GM12878 (cell line): ENCODE data around the gene NCKAP5. TPM values are rescaled to one million over a fixed set of nuclear protein-coding genes. Genes with fewer than 3 reads are reported as not detected.

ENCODE experiments used
- ATAC-seq: fragments of 200-7000 bp; cut with Tn5 transposase; 3 replicates; pipeline ENCODE4 v1.9.1; 2020; ENCODE audit warnings: mild to moderate bottlenecking, moderate library complexity
- BruUV-seq: library from RNA; stranded (reverse); fragments of 400-500 nt; replicated peaks from 2 replicates; lab custom pipeline; 2021; lab: Mats Ljungman, UMichigan
- CTCF ChIA-PET: fragments of 300-600 bp; sonication (Branson Sonifier 250); formaldehyde crosslinking; extraction: SDS; loops from one replicate; lab custom pipeline; 2021; ENCODE audit warnings: inconsistent platforms; lab: Yijun Ruan, JAX
- POLR2A ChIA-PET: fragments of 350-600 bp; formaldehyde crosslinking; extraction: SDS; loops from one replicate; lab custom pipeline; 2021; ENCODE audit warnings: inconsistent platforms; lab: Charles Lee
- RAD21 ChIA-PET: fragments of 300-600 bp; sonication (Branson Sonifier 250); formaldehyde crosslinking; loops from one replicate; lab custom pipeline; 2023; ENCODE audit warnings: antibody characterized with exemption; ENCODE audit not compliant: unreplicated experiment; lab: Charles Lee
- SMC1A ChIA-PET: fragments of 300-600 bp; sonication (Branson Sonifier 250); formaldehyde crosslinking; loops from one replicate; lab custom pipeline; 2023; ENCODE audit not compliant: unreplicated experiment, uncharacterized antibody; lab: Charles Lee
- DNase-seq: peaks from one replicate; pipeline ENCODE4 v3.0.0-alpha.2; 2011; ENCODE audit warnings: low read depth, low spot score
- FAIRE-seq: peaks from 3 replicates; lab custom pipeline; 2011; peaks lifted over from hg19 to GRCh38; lab: Jason Lieb, UNC
- H2AFZ ChIP-seq: 2 replicates; pipeline ENCODE4 v1.6.0; 2011; ENCODE audit warnings: low read depth, low read length, control low read depth; ENCODE audit not compliant: control insufficient read depth
- H3K27ac ChIP-seq: 2 replicates; pipeline ENCODE4 v1.5.1; 2011; ENCODE audit warnings: control low read depth; ENCODE audit not compliant: control insufficient read depth, insufficient read depth
- H3K27me3 ChIP-seq, 2 experiments: replicated peaks in 1 of 2; 2 replicates each; pipeline versions ENCODE4 v1.6.0 to v1.6.1; 2011; ENCODE audit warnings: low read length in 1 of 2; ENCODE audit not compliant: control insufficient read depth in 2 of 2, insufficient read depth in 2 of 2
- H3K36me3 ChIP-seq, 2 experiments: 2 replicates each; pipeline ENCODE4 v1.5.1; 2011; ENCODE audit warnings: low read length in 1 of 2; ENCODE audit not compliant: control insufficient read depth in 2 of 2, insufficient read depth in 2 of 2
- H3K4me1 ChIP-seq: 2 replicates; pipeline ENCODE4 v1.6.1; 2011; ENCODE audit warnings: mild to moderate bottlenecking, low read length, moderate library complexity, mixed read lengths; ENCODE audit not compliant: control insufficient read depth, insufficient read depth
- H3K4me2 ChIP-seq: 2 replicates; pipeline ENCODE4 v1.6.0; 2011; ENCODE audit warnings: control low read depth; ENCODE audit not compliant: control insufficient read depth, insufficient read depth
- H3K4me3 ChIP-seq: fragments of 200-600 bp; sonication (generic); 2 replicates; pipeline ENCODE4 v1.5.1; 2016
- H3K79me2 ChIP-seq: 2 replicates; pipeline ENCODE4 v1.6.0; 2011; ENCODE audit warnings: low read length; ENCODE audit not compliant: control insufficient read depth, insufficient read depth
- H3K9ac ChIP-seq: 2 replicates; pipeline ENCODE4 v1.8.0; 2011; ENCODE audit warnings: low read length, control low read depth, mixed read lengths; ENCODE audit not compliant: control insufficient read depth, insufficient read depth
- H3K9me3 ChIP-seq: replicated peaks from 3 replicates; pipeline ENCODE4 v1.5.1; 2011; ENCODE audit warnings: mild to moderate bottlenecking, low read length; ENCODE audit not compliant: control insufficient read depth, insufficient read depth
- H4K20me1 ChIP-seq: 2 replicates; pipeline ENCODE4 v1.6.0; 2011; ENCODE audit not compliant: control insufficient read depth, insufficient read depth
- RUNX3 ChIP-seq: IDR thresholded peaks from 2 replicates; pipeline ENCODE4 v1.6.1; 2012; ENCODE audit warnings: low read length, inconsistent platforms
- WGBS: methylation state at CpG from one replicate; pipeline ENCODE4 v1.1.6; 2016; ENCODE audit warnings: low lambda C conversion rate; ENCODE audit not compliant: insufficient replicate concordance, insufficient coverage; ENCODE audit errors: missing lambda C conversion rate; 5-methylcytosine and 5-hydroxymethylcytosine counted together
- in situ Hi-C: fragments of 300-500 bp; cut with MboI; formaldehyde crosslinking; loops from 9 replicates; pipeline ENCODE4 v1.14.3; 2018; ENCODE audit warnings: mixed read lengths
- intact Hi-C: fragments of 100-400 bp; cut with micrococcal nuclease; formaldehyde crosslinking; loops from one replicate; pipeline ENCODE4 v1.14.2; 2022; ENCODE audit not compliant: unreplicated experiment
- polyA plus RNA-seq, 11 experiments: library from polyadenylated mRNA; depleted of rRNA in 4 of 11; unstranded in 6 of 11; stranded (reverse) in 5 of 11; fragments of >200 nt; fragmentation: Nextera tagmentation in 4 of 11; fragmentation: Illumina TruSeq in 1 of 11; extraction: Ambion mirVana in 4 of 11; extraction: Trizol in 1 of 11; gene quantifications; 1 replicate in 1 of 11; 2 replicates in 10 of 11; pipeline versions ENCODE4 v1.2.1 to v1.2.3, GENCODE V29; 2011 to 2016; ENCODE audit warnings: inconsistent platforms in 2 of 11, missing spikeins in 2 of 11, low read depth in 1 of 11
- total RNA-seq, 4 experiments: library from RNA; depleted of rRNA in 3 of 4; stranded (reverse); fragments of >200 nt in 3 of 4; fragmentation: Illumina TruSeq in 1 of 4; extraction: Trizol in 1 of 4; gene quantifications; 2 replicates each; pipeline versions ENCODE4 v1.2.1 to v1.2.3, GENCODE V29; 2013 to 2021
- TF ChIP-seq, protein P1 (sequence below): fragments of 450-650 bp; formaldehyde crosslinking; IDR thresholded peaks from 2 replicates; pipeline ENCODE4 v1.4.0; 2022; ENCODE audit warnings: mild to moderate bottlenecking, moderate library complexity

The NCKAP5 gene
- total and polyA plus RNA-seq, 10 of the 15 experiments (the other 5 are each of a cell fraction or from before 2014, with no cell fraction given) = 0.06 to 0.44 (median 0.16) TPM

DNA sequence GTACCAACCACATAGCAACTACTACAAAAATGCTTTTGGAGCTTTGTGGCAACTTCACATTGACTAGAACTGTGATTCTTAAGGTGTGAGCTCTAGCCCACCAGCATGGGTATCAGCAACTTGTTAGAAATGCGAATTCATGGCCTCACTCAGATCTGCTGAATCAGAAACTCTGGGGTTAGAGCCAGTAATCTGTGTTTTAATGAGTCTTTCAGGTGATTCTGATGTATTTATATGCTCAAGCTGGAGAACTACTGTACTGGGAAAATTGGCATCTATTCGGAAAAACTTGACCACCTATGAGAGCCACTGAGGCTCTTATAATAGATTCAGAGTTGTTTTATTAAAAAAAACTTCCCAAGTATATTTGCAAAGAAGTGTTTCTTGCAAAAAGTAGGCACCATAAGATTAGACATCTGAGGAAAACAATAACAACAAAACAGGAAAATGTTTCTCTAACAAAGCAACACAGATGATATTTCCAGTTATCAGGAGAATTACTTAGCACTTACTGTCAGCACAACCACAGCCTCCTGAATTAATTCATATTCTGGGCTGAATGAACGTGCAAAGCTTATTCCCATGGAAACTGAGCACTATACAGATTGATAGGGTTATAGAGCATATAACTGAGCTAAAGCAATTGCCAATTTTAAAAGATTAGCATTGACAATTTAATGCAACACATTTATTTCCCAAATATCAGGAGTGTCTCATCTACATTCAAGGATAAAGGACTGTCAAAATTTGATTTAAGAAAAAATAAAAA, 71.6 kb downstream of the NCKAP5 start (continued):
- no peak for TF ChIP-seq RUNX3

DNA sequence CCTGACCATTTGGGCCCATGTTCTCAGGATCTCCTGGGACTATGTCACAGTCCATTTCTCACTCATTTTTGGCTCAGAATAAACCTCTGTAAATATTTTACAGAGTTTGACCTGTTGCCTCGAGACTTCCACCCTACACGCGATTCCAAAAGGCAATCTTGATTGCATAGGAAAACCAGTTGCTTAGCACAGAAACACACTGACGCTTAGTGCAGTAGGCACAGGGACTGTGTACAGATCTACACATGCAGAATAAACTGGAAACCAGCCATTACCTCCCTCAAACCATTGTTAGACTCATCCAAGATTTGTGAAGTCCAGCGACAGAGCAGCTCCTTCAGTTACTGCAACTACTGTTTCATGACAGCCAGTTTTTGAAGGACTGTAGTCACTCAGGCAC, 73.0 kb downstream of the NCKAP5 start:
- Histone ChIP-seq H2AFZ (no peak overlapping the region), H3K27me3 (no peaks in the 10 kb centered on the region), H3K4me3 (no peak overlapping the region), H3K79me2 (no peaks in the 10 kb centered on the region), H4K20me1 (no peaks in the 10 kb centered on the region), H3K27ac (no peak overlapping the region), H3K9me3 (no peaks in the 10 kb centered on the region), H3K4me2 (no peak overlapping the region), H3K4me1 (no peaks in the 10 kb centered on the region), H3K36me3 (no peaks in the 10 kb centered on the region), H3K9ac (no peak overlapping the region)
- POLR2A ChIA-PET = no interaction called here
- intact Hi-C loops = no loop called here
- in situ Hi-C loops = no loop called here
- RAD21 ChIA-PET = no interaction called here
- ATAC-seq (no peak), DNase-seq (no peak), FAIRE-seq (no peak)
- 33% methylated on average over 5 of the region's 5 CpGs for WGBS
- SMC1A ChIA-PET = interaction anchor here (0.6 to 5.7 kb wide), 5 partner anchors 23 to 1666 kb away, joined by 3 to 45 read pairs (median 4); no protein-coding TSS in a partner anchor
- TF ChIP-seq, protein P1, sequence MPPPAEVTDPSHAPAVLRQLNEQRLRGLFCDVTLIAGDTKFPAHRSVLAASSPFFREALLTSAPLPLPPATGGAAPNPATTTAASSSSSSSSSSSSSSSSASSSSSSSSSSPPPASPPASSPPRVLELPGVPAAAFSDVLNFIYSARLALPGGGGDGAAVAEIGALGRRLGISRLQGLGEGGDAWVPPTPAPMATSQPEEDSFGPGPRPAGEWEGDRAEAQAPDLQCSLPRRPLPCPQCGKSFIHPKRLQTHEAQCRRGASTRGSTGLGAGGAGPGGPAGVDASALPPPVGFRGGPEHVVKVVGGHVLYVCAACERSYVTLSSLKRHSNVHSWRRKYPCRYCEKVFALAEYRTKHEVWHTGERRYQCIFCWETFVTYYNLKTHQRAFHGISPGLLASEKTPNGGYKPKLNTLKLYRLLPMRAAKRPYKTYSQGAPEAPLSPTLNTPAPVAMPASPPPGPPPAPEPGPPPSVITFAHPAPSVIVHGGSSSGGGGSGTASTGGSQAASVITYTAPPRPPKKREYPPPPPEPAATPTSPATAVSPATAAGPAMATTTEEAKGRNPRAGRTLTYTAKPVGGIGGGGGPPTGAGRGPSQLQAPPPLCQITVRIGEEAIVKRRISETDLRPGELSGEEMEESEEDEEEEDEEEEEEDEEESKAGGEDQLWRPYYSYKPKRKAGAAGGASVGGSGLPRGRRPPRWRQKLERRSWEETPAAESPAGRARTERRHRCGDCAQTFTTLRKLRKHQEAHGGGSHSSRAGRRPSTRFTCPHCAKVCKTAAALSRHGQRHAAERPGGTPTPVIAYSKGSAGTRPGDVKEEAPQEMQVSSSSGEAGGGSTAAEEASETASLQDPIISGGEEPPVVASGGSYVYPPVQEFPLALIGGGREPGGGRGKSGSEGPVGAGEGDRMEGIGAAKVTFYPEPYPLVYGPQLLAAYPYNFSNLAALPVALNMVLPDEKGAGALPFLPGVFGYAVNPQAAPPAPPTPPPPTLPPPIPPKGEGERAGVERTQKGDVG = no peak
- no TSS peak for BruUV-seq
- CTCF ChIA-PET = interaction anchor here (0.8 to 6.0 kb wide), 4 partner anchors 8 to 79 kb away, joined by 3 to 31 read pairs (median 4); no protein-coding TSS in a partner anchor
